Measurements from ENCODE around the gene DNM2.

DNA sequence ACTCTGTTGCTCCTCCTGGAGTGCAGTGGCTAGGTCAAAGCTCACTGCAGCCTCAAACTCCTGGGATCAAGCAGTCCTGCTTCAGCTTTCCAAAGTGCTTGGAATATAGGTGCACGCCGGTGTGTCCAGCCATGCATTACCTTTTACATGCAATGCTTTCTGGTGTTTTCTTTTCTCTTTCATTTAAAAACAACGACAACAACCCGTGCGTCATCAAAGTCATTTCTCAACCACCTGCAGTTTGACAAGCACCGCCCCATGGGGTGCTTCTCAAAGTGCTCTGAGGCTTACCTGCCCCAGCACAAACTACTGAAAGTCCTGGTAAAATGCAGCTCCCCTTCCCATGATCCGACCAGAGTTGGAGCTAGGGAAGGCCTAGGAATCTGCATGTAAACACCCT lies 9.6 kb upstream of the DNM2 start:
- TF ChIP-seq POLR2AphosphoS5 (IDR thresholded peaks at IDR 0.05): no peak
- no peak for TF ChIP-seq POLR2A (IDR thresholded peaks at IDR 0.05)
- TF ChIP-seq, protein P1, sequence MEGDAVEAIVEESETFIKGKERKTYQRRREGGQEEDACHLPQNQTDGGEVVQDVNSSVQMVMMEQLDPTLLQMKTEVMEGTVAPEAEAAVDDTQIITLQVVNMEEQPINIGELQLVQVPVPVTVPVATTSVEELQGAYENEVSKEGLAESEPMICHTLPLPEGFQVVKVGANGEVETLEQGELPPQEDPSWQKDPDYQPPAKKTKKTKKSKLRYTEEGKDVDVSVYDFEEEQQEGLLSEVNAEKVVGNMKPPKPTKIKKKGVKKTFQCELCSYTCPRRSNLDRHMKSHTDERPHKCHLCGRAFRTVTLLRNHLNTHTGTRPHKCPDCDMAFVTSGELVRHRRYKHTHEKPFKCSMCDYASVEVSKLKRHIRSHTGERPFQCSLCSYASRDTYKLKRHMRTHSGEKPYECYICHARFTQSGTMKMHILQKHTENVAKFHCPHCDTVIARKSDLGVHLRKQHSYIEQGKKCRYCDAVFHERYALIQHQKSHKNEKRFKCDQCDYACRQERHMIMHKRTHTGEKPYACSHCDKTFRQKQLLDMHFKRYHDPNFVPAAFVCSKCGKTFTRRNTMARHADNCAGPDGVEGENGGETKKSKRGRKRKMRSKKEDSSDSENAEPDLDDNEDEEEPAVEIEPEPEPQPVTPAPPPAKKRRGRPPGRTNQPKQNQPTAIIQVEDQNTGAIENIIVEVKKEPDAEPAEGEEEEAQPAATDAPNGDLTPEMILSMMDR (IDR thresholded peaks at IDR 0.05): no peak
